Measurements from ENCODE around the gene CTTNBP2NL.
"Not testable (repeated sequence)": the region's sequence is repeated elsewhere in the genome, so short reads cannot be mapped to it uniquely, and the experiment has no call there.

GRCh38 chr1:112390335-112390734 is 5.7 kb upstream of the CTTNBP2NL start:
- TF ChIP-seq CTCF (IDR thresholded peaks at IDR 0.05; ENCODE audit: poor library complexity); EZH2 (IDR thresholded peaks at IDR 0.05; ENCODE audit: borderline replicate concordance): not testable (repeated sequence)
